CD14-positive monocyte (primary cell): Measurements from ENCODE around the gene GNG2. TPM values are rescaled to one million over a fixed set of nuclear protein-coding genes. Genes with fewer than 3 reads are reported as not detected.

Source experiments
- DNase-seq, 3 donors: peaks; one replicate each; pipeline ENCODE4 v3.0.0-alpha.2; 2011 to 2022
- H2AFZ ChIP-seq: 2 replicates; pipeline ENCODE4 v1.6.0; 2012; ENCODE audit warnings: mild to moderate bottlenecking, low read depth, low read length, inconsistent platforms; ENCODE audit not compliant: insufficient read depth, poor library complexity, severe bottlenecking
- H3K27ac ChIP-seq, 2 donors: 1 replicate in 1 of 2; 2 replicates in 1 of 2; pipeline ENCODE4 v1.5.1; 2012 to 2013; ENCODE audit warnings: low read length in 2 of 2, control low read depth in 1 of 2, inconsistent platforms in 1 of 2, low read depth in 1 of 2, mild to moderate bottlenecking in 1 of 2
- H3K27me3 ChIP-seq, 2 donors: one replicate each; pipeline versions ENCODE4 v1.6.0 to v1.6.1; 2011 to 2013; ENCODE audit warnings: low read length in 2 of 2; ENCODE audit not compliant: control insufficient read depth in 2 of 2, insufficient read depth in 2 of 2
- H3K36me3 ChIP-seq, 2 donors: replicated peaks in 1 of 2; 1 replicate in 1 of 2; 2 replicates in 1 of 2; pipeline versions ENCODE4 v1.5.1 to v1.6.1; 2012 to 2013; ENCODE audit warnings: low read length in 2 of 2, control low read depth in 1 of 2, inconsistent platforms in 1 of 2, mild to moderate bottlenecking in 1 of 2; ENCODE audit not compliant: insufficient read depth in 2 of 2, control insufficient read depth in 1 of 2
- H3K4me1 ChIP-seq, 2 donors: 1 replicate in 1 of 2; 2 replicates in 1 of 2; pipeline versions ENCODE4 v1.5.1 to v1.6.1; 2012 to 2013; ENCODE audit warnings: low read length in 2 of 2, control low read depth in 1 of 2, inconsistent platforms in 1 of 2, mild to moderate bottlenecking in 1 of 2, moderate library complexity in 1 of 2; ENCODE audit not compliant: insufficient read depth in 2 of 2, control insufficient read depth in 1 of 2
- H3K4me2 ChIP-seq: replicated peaks from 2 replicates; pipeline ENCODE3; 2012; ENCODE audit warnings: low read length, moderate library complexity, mild to moderate bottlenecking; ENCODE audit not compliant: poor library complexity, severe bottlenecking; ENCODE audit errors: extremely low read depth
- H3K4me3 ChIP-seq, 3 experiments: fragments of 200-600 bp in 1 of 3; sonication (generic) in 1 of 3; replicated peaks in 1 of 3; 1 replicate in 2 of 3; 2 replicates in 1 of 3; pipeline ENCODE4 v1.5.1; 2011 to 2013; ENCODE audit warnings: low read length in 3 of 3, mild to moderate bottlenecking in 3 of 3, control low read depth in 2 of 3, low read depth in 2 of 3, inconsistent platforms in 1 of 3, moderate library complexity in 1 of 3
- H3K79me2 ChIP-seq: 2 replicates; pipeline ENCODE4 v1.6.0; 2012; ENCODE audit warnings: mild to moderate bottlenecking, control low read depth, inconsistent platforms, low read length, moderate library complexity; ENCODE audit not compliant: insufficient read depth
- H3K9ac ChIP-seq: 2 replicates; pipeline ENCODE4 v1.6.0; 2017; ENCODE audit warnings: low read length, mild to moderate bottlenecking; ENCODE audit not compliant: insufficient read depth, poor library complexity, severe bottlenecking
- H3K9me3 ChIP-seq, 2 donors: replicated peaks in 1 of 2; 1 replicate in 1 of 2; 2 replicates in 1 of 2; pipeline versions ENCODE4 v1.5.1 to v1.6.1; 2012 to 2013; ENCODE audit warnings: low read length in 2 of 2, control low read depth in 1 of 2; ENCODE audit not compliant: control insufficient read depth in 1 of 2, insufficient read depth in 1 of 2
- H4K20me1 ChIP-seq: 2 replicates; pipeline ENCODE4 v1.6.0; 2012; ENCODE audit warnings: mild to moderate bottlenecking, low read length, control low read depth, moderate library complexity; ENCODE audit not compliant: insufficient read depth
- H3K27ac Mint-ChIP-seq, 7 donors: one replicate each; pipeline ENCODE4 v1.8.0; 2020; ENCODE audit warnings: mild to moderate bottlenecking in 7 of 7, mixed read lengths in 7 of 7, moderate library complexity in 6 of 7, inconsistent platforms in 2 of 7
- H3K27me3 Mint-ChIP-seq, 3 donors: one replicate each; pipeline ENCODE4 v1.8.0; 2021 to 2022; ENCODE audit warnings: low read depth in 3 of 3, mild to moderate bottlenecking in 3 of 3, mixed read lengths in 3 of 3, moderate library complexity in 3 of 3, inconsistent platforms in 1 of 3
- H3K36me3 Mint-ChIP-seq, 2 donors: one replicate each; pipeline ENCODE4 v1.8.0; 2020; ENCODE audit warnings: mixed read lengths in 2 of 2, inconsistent platforms in 1 of 2, mild to moderate bottlenecking in 1 of 2
- H3K4me1 Mint-ChIP-seq: one replicate; pipeline ENCODE4 v1.8.0; 2020; ENCODE audit warnings: mild to moderate bottlenecking, mixed read lengths
- H3K4me3 Mint-ChIP-seq, 2 donors: one replicate each; pipeline ENCODE4 v1.8.0; 2020; ENCODE audit warnings: mild to moderate bottlenecking in 2 of 2, mixed read lengths in 2 of 2, moderate library complexity in 1 of 2
- H3K9me3 Mint-ChIP-seq, 7 donors: one replicate each; pipeline ENCODE4 v1.8.0; 2020 to 2022; ENCODE audit warnings: mixed read lengths in 7 of 7, mild to moderate bottlenecking in 6 of 7, moderate library complexity in 6 of 7, inconsistent platforms in 2 of 7
- CTCF ChIP-seq: fragments of 200-600 bp; IDR thresholded peaks from one replicate; pipeline ENCODE4 v1.8.0; 2022; ENCODE audit warnings: antibody characterized with exemption, mild to moderate bottlenecking
- WGBS: methylation state at CpG from one replicate; pipeline ENCODE4 v1.1.5; 2013; ENCODE audit warnings: missing lambda C conversion rate; ENCODE audit not compliant: insufficient coverage; 5-methylcytosine and 5-hydroxymethylcytosine counted together
- intact Hi-C, 2 donors: fragments of 100-400 bp; cut with micrococcal nuclease; formaldehyde crosslinking; loops; one replicate each; pipeline versions ENCODE4 v1.15.0 to v1.15.1; 2023
- polyA plus RNA-seq, 3 donors: library from polyadenylated mRNA; depleted of rRNA in 1 of 3; unstranded in 2 of 3; stranded (reverse) in 1 of 3; fragments of 300-500 nt in 2 of 3; fragments of >200 nt in 1 of 3; fragmentation: Illumina TruSeq in 2 of 3; gene quantifications; 1 replicate in 2 of 3; 2 replicates in 1 of 3; pipeline ENCODE4 v1.2.3, GENCODE V29; 2012 to 2021

Gene GNG2
- polyA plus RNA-seq, 3 donors, result 42.7 to 151 (median 146) TPM

- no peak for DNase-seq
- Histone ChIP-seq H3K27me3 (no peaks in the 10 kb centered on the region), H3K79me2 (peaks cover 43% of the 10 kb centered on the region), H4K20me1 (peaks cover 22% of the 10 kb centered on the region), H3K9me3 (no peaks in the 10 kb centered on the region), H3K4me3 (no peak overlapping the region), H3K4me2 (no peak overlapping the region), H2AFZ (no peak overlapping the region), H3K9ac (no peak overlapping the region), H3K4me1 (no peaks in the 10 kb centered on the region), H3K27ac (no peak overlapping the region), H3K36me3 (peaks cover 2 to 10% of the 10 kb centered on the region in 2 donors)
- H3K36me3 Mint-ChIP-seq, result peaks cover 24 to 48% of the 10 kb centered on the region in 2 donors
- peak overlapping the region in 3 of 7 donors; percentile 13 to 76 (median 66) for H3K27ac Mint-ChIP-seq
- TF ChIP-seq CTCF, result no peak
- H3K9me3 Mint-ChIP-seq, result peaks cover 2 to 8% (median 5%) of the 10 kb centered on the region in 7 donors
- no peak overlapping the region for H3K4me3 Mint-ChIP-seq
- H3K4me1 Mint-ChIP-seq, result peaks cover 12% of the 10 kb centered on the region
- peaks cover 0 to 4% (median 0%) of the 10 kb centered on the region in 3 donors for H3K27me3 Mint-ChIP-seq
- intact Hi-C loops, result no loop called here
- no CpG with 5 or more reads among the region's 1 CpG for WGBS
Observed at GRCh38 chr14:51897791-51898355, 37.5 kb downstream of the GNG2 start.

GRCh38 chr14:51901475-51902024, 41.1 kb downstream of the GNG2 start:
- H3K79me2 ChIP-seq, result peaks cover 33% of the 10 kb centered on the region
- H3K27me3 ChIP-seq, result no peaks in the 10 kb centered on the region
- H3K27ac ChIP-seq, result no peak overlapping the region
- H4K20me1 ChIP-seq, result peaks cover 22% of the 10 kb centered on the region
- H3K36me3 ChIP-seq, result peaks cover 0 to 10% of the 10 kb centered on the region in 2 donors
- peaks cover 13 to 16% of the 10 kb centered on the region in 2 donors for H3K9me3 ChIP-seq
- H3K4me2 ChIP-seq, result no peak overlapping the region
- Mint-ChIP-seq H3K4me1 (peaks cover 21% of the 10 kb centered on the region), H3K27me3 (peaks cover 0 to 4% (median 0%) of the 10 kb centered on the region in 3 donors), H3K27ac (peak overlapping the region in 3 of 7 donors; percentile 5 to 22 (median 21)), H3K9me3 (peaks cover 13 to 29% (median 26%) of the 10 kb centered on the region in 7 donors), H3K36me3 (peaks cover 26 to 55% of the 10 kb centered on the region in 2 donors), H3K4me3 (no peak overlapping the region)
- intact Hi-C loops, result loop anchor here in 1 of 2 donors (10.0 kb wide), 2 partner anchors 57 to 117 kb away; no protein-coding TSS in a partner anchor
- H2AFZ ChIP-seq, result no peak overlapping the region
- H3K9ac ChIP-seq, result no peak overlapping the region
- H3K4me1 ChIP-seq, result peaks cover 6 to 7% of the 10 kb centered on the region in 2 donors
- no peak overlapping the region for H3K4me3 ChIP-seq
- no peak for DNase-seq
- TF ChIP-seq CTCF, result no peak
- WGBS, result 100% methylated on average over 1 of the region's 5 CpGs
